Measurements from ENCODE around the gene MAP3K2.
"Not testable (repeated sequence)": the region's sequence is repeated elsewhere in the genome, so short reads cannot be mapped to it uniquely, and the experiment has no call there.

MAP3K2 gene

GRCh38 chr2:127381762-127382161, 6.0 kb downstream of the MAP3K2 start:
- DNase-seq (ENCODE audit: low spot score) = no peak

GRCh38 chr2:127379712-127380355, 7.9 kb downstream of the MAP3K2 start:
- DNase-seq (ENCODE audit: low spot score) = no peak

GRCh38 chr2:127378720-127379119, 9.1 kb downstream of the MAP3K2 start:
- no peak for DNase-seq (ENCODE audit: low spot score)

- no peak for DNase-seq (ENCODE audit: low spot score)
These were observed 10.5 kb downstream of the MAP3K2 start for GRCh38 chr2:127377262-127377661.

- no peak for DNase-seq (ENCODE audit: low spot score)
These were observed 11.5 kb downstream of the MAP3K2 start for GRCh38 chr2:127376257-127376656.

- DNase-seq (ENCODE audit: low spot score) = no peak
These were observed 14.3 kb downstream of the MAP3K2 start for GRCh38 chr2:127373362-127374083.

GRCh38 chr2:127371037-127371436, 16.7 kb downstream of the MAP3K2 start:
- no peak for DNase-seq (ENCODE audit: low spot score)

- no peak for DNase-seq (ENCODE audit: low spot score)
These were observed 17.8 kb downstream of the MAP3K2 start for GRCh38 chr2:127370010-127370409.

GRCh38 chr2:127365211-127365643, 22.5 kb downstream of the MAP3K2 start:
- DNase-seq (ENCODE audit: low spot score) = no peak

GRCh38 chr2:127362971-127363370, 24.8 kb downstream of the MAP3K2 start:
- no peak for DNase-seq (ENCODE audit: low spot score)

- no peak for DNase-seq (ENCODE audit: low spot score)
These were observed 25.6 kb downstream of the MAP3K2 start for GRCh38 chr2:127361929-127362885.

- DNase-seq (ENCODE audit: low spot score) = no peak
These were observed 27.5 kb downstream of the MAP3K2 start for GRCh38 chr2:127360242-127360641.

GRCh38 chr2:127359520-127359919, 28.3 kb downstream of the MAP3K2 start:
- no peak for DNase-seq (ENCODE audit: low spot score)

GRCh38 chr2:127358971-127359370, 28.8 kb downstream of the MAP3K2 start:
- no peak for DNase-seq (ENCODE audit: low spot score)

GRCh38 chr2:127358044-127358443, 29.7 kb downstream of the MAP3K2 start:
- no peak for DNase-seq (ENCODE audit: low spot score)

- DNase-seq (ENCODE audit: low spot score) = no peak
These were observed 30.2 kb downstream of the MAP3K2 start for GRCh38 chr2:127357591-127357990.

- no peak for DNase-seq (ENCODE audit: low spot score)
These were observed 31.2 kb downstream of the MAP3K2 start for GRCh38 chr2:127356531-127356930.

GRCh38 chr2:127355407-127356008, 32.3 kb downstream of the MAP3K2 start:
- DNase-seq (ENCODE audit: low spot score) = no peak

- DNase-seq (ENCODE audit: low spot score) = not testable (repeated sequence)
These were observed 33.7 kb downstream of the MAP3K2 start for GRCh38 chr2:127353873-127354676.

- DNase-seq (ENCODE audit: low spot score) = not testable (repeated sequence)
These were observed 34.6 kb downstream of the MAP3K2 start for GRCh38 chr2:127353223-127353622.

GRCh38 chr2:127351603-127352002, 36.2 kb downstream of the MAP3K2 start:
- no peak for DNase-seq (ENCODE audit: low spot score)
